Astrocyte (in vitro differentiated cells and primary cell): Measurements from ENCODE around the gene BMF. TPM values are rescaled to one million over a fixed set of nuclear protein-coding genes. Genes with fewer than 3 reads are reported as not detected.
"Not testable (repeated sequence)": the region's sequence is repeated elsewhere in the genome, so short reads cannot be mapped to it uniquely, and the experiment has no call there.

Experiments used
- DNase-seq: peaks from one replicate; pipeline ENCODE4 v3.0.0-alpha.2; 2010; ENCODE audit warnings: low read depth
- FAIRE-seq: peaks from 2 replicates; lab custom pipeline; 2011; peaks lifted over from hg19 to GRCh38; lab: Jason Lieb, UNC
- H2AFZ ChIP-seq: 2 replicates; pipeline ENCODE4 v1.6.0; 2012; ENCODE audit warnings: low read depth, low read length, inconsistent platforms
- H3K27ac ChIP-seq: 2 replicates; pipeline ENCODE4 v1.5.1; 2011; ENCODE audit warnings: low read depth, low read length, inconsistent platforms
- H3K27me3 ChIP-seq: 2 replicates; pipeline ENCODE4 v1.6.0; 2011; ENCODE audit warnings: low read length, inconsistent platforms; ENCODE audit not compliant: insufficient read depth
- H3K36me3 ChIP-seq: 2 replicates; pipeline ENCODE4 v1.5.1; 2011; ENCODE audit warnings: low read length, inconsistent platforms; ENCODE audit not compliant: insufficient read depth
- H3K4me1 ChIP-seq: 2 replicates; pipeline ENCODE4 v1.5.1; 2011; ENCODE audit warnings: low read length, inconsistent platforms; ENCODE audit not compliant: insufficient read depth
- H3K4me2 ChIP-seq: 2 replicates; pipeline ENCODE4 v1.6.0; 2012; ENCODE audit warnings: low read length, inconsistent platforms
- H3K4me3 ChIP-seq: 2 replicates; pipeline ENCODE4 v1.5.1; 2011; ENCODE audit warnings: low read depth, mild to moderate bottlenecking, low read length, inconsistent platforms; ENCODE audit not compliant: insufficient read depth
- H3K79me2 ChIP-seq: 2 replicates; pipeline ENCODE4 v1.6.0; 2012; ENCODE audit warnings: mild to moderate bottlenecking, low read length, inconsistent platforms; ENCODE audit not compliant: insufficient read depth
- H3K9ac ChIP-seq: 2 replicates; pipeline ENCODE4 v1.6.0; 2012; ENCODE audit warnings: mild to moderate bottlenecking, low read length, inconsistent platforms
- H3K9me3 ChIP-seq: 2 replicates; pipeline ENCODE4 v1.5.1; 2012; ENCODE audit warnings: low read depth, mild to moderate bottlenecking, low read length, inconsistent platforms; ENCODE audit not compliant: insufficient read depth
- H4K20me1 ChIP-seq: 2 replicates; pipeline ENCODE4 v1.6.0; 2012; ENCODE audit warnings: low read length, inconsistent platforms; ENCODE audit not compliant: insufficient read depth
- H3K27ac Mint-ChIP-seq: one replicate; pipeline ENCODE4 v1.8.0; 2021; ENCODE audit warnings: mild to moderate bottlenecking, mixed read lengths; ENCODE audit not compliant: unreplicated experiment
- H3K27me3 Mint-ChIP-seq: one replicate; pipeline ENCODE4 v1.8.0; 2021; ENCODE audit warnings: low read depth, mixed read lengths; ENCODE audit not compliant: unreplicated experiment
- H3K36me3 Mint-ChIP-seq: one replicate; pipeline ENCODE4 v1.8.0; 2021; ENCODE audit warnings: low read depth, mixed read lengths; ENCODE audit not compliant: unreplicated experiment
- H3K4me1 Mint-ChIP-seq: one replicate; pipeline ENCODE4 v1.8.0; 2021; ENCODE audit warnings: low read depth, mixed read lengths; ENCODE audit not compliant: unreplicated experiment
- H3K4me3 Mint-ChIP-seq: one replicate; pipeline ENCODE4 v1.8.0; 2021; ENCODE audit warnings: mild to moderate bottlenecking, moderate library complexity, mixed read lengths; ENCODE audit not compliant: unreplicated experiment
- H3K9me3 Mint-ChIP-seq: one replicate; pipeline ENCODE4 v1.8.0; 2021; ENCODE audit warnings: mild to moderate bottlenecking, mixed read lengths; ENCODE audit not compliant: unreplicated experiment
- CTCF ChIP-seq: IDR thresholded peaks from 2 replicates; pipeline ENCODE4 v1.5.1; 2011; ENCODE audit warnings: low read depth, mild to moderate bottlenecking, inconsistent platforms, low read length, moderate library complexity; ENCODE audit not compliant: insufficient read depth
- EZH2 ChIP-seq: IDR thresholded peaks from 2 replicates; pipeline ENCODE4 v1.6.1; 2012; ENCODE audit warnings: mild to moderate bottlenecking, low read length, inconsistent platforms; ENCODE audit not compliant: insufficient read depth
- total RNA-seq: library from RNA; stranded (reverse); gene quantifications from 2 replicates; pipeline ENCODE4 v1.2.1, GENCODE V29; 2021

The BMF gene
- total RNA-seq, 1 donor from 2014 or later = 31.8 TPM

GRCh38 chr15:40118473-40118872, 9.8 kb upstream of the BMF start:
- FAIRE-seq = no peak
- peaks cover 6% of the 10 kb centered on the region for H3K4me1 Mint-ChIP-seq

DNA sequence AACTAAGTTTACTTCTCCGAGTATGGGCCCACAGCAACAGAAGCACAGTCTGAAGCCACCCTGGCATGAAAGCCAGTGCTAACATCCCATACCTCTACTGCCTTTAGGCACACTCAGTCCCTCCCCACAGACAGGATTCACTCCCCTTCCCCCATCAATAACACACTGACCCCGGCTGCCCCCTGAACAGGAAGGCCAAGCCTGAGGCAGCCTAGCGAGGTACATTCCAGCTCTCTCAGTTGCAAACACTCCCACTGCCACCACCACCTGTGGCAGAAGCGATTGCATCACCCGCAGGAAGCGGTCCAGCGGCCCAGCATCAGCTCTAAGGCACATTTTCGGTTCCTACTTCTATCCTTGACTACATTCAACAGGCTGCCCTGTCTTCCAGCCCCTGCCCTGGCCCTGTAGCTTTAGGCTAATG, 7.0 kb upstream of the BMF start:
- peaks cover 18% of the 10 kb centered on the region for H3K27me3 ChIP-seq
- H3K27ac ChIP-seq = no peak overlapping the region
- H3K36me3 ChIP-seq = no peaks in the 10 kb centered on the region
- H3K4me3 Mint-ChIP-seq = no peak overlapping the region
- H3K4me3 ChIP-seq = no peak overlapping the region
- no peak overlapping the region for H3K9ac ChIP-seq
- peaks cover 31% of the 10 kb centered on the region for H3K27me3 Mint-ChIP-seq
- no peaks in the 10 kb centered on the region for H3K4me1 ChIP-seq
- no peak overlapping the region for H3K4me2 ChIP-seq
- no peak for FAIRE-seq
- no peaks in the 10 kb centered on the region for H3K9me3 ChIP-seq
- peaks cover 4% of the 10 kb centered on the region for H3K4me1 Mint-ChIP-seq
- no peak overlapping the region for H3K27ac Mint-ChIP-seq
- no peaks in the 10 kb centered on the region for H3K36me3 Mint-ChIP-seq
- DNase-seq = no peak
- H4K20me1 ChIP-seq = no peaks in the 10 kb centered on the region
- no peaks in the 10 kb centered on the region for H3K79me2 ChIP-seq
- TF ChIP-seq CTCF (no peak), EZH2 (no peak)
- no peak overlapping the region for H2AFZ ChIP-seq
- H3K9me3 Mint-ChIP-seq = peaks cover 2% of the 10 kb centered on the region

More at GRCh38 chr15:40118473-40118872, 9.8 kb upstream of the BMF start:
- Histone ChIP-seq H2AFZ (no peak overlapping the region), H3K4me2 (no peak overlapping the region), H3K27ac (no peak overlapping the region), H3K27me3 (peaks cover 15% of the 10 kb centered on the region), H4K20me1 (no peaks in the 10 kb centered on the region), H3K36me3 (no peaks in the 10 kb centered on the region), H3K9ac (no peak overlapping the region), H3K9me3 (no peaks in the 10 kb centered on the region), H3K79me2 (no peaks in the 10 kb centered on the region), H3K4me1 (no peaks in the 10 kb centered on the region), H3K4me3 (no peak overlapping the region)
- no peak for TF ChIP-seq CTCF
- TF ChIP-seq EZH2 = no peak
- Mint-ChIP-seq H3K27me3 (peaks cover 28% of the 10 kb centered on the region), H3K9me3 (no peaks in the 10 kb centered on the region), H3K36me3 (no peaks in the 10 kb centered on the region), H3K27ac (no peak overlapping the region), H3K4me3 (no peak overlapping the region)
- peak; percentile 24 for DNase-seq

DNA sequence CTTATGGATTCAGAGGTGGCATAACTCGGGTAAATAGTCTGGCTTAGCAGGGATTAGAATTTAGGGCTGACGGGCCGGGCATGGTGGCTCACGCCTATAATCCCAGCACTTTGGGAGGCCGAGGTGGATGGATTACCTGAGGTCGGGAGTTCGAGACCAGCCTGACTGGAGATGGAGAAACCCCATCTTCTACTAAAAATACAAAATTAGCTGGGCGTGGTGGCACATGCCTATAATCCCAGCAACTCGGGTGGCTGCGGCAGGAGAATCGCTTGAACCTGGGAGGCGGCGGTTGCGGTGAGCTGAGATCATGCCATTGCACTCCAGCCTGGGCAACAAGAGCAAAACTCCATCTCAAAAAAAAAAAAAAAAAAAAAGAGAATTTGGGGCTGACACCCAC, 6.4 kb upstream of the BMF start:
- H3K4me1 ChIP-seq, H3K9me3 ChIP-seq, H3K4me1 Mint-ChIP-seq, FAIRE-seq, H3K36me3 Mint-ChIP-seq, H3K27ac ChIP-seq, H3K4me3 ChIP-seq, H3K9ac ChIP-seq, DNase-seq, H3K79me2 ChIP-seq, H3K9me3 Mint-ChIP-seq, H2AFZ ChIP-seq, H4K20me1 ChIP-seq, H3K27ac Mint-ChIP-seq, H3K4me2 ChIP-seq, H3K4me3 Mint-ChIP-seq, H3K36me3 ChIP-seq: not testable (repeated sequence)
- H3K27me3 Mint-ChIP-seq = peaks cover 31% of the 10 kb centered on the region
- peaks cover 18% of the 10 kb centered on the region for H3K27me3 ChIP-seq
